Upper lobe of right lung (tissue), 1 donor: ENCODE measurements around the gene AP4M1. TPM values are rescaled to one million over a fixed set of nuclear protein-coding genes. Genes with fewer than 3 reads are reported as not detected.

Experiments used
- ATAC-seq: fragments of 200-7000 bp; cut with Tn5 transposase; one replicate; pipeline ENCODE4 v1.9.1; 2020; ENCODE audit warnings: mild to moderate bottlenecking, moderate library complexity
- DNase-seq: peaks from one replicate; pipeline ENCODE4 v3.0.0-alpha.2; 2020
- H3K27ac ChIP-seq: fragments of 200-600 bp; one replicate; pipeline ENCODE4 v1.8.0; 2022
- H3K27me3 ChIP-seq: fragments of 200-600 bp; one replicate; pipeline ENCODE4 v1.8.0; 2022; ENCODE audit warnings: mild to moderate bottlenecking
- H3K36me3 ChIP-seq: fragments of 200-600 bp; one replicate; pipeline ENCODE4 v1.8.0; 2022
- H3K4me1 ChIP-seq: fragments of 200-600 bp; one replicate; pipeline ENCODE4 v1.8.0; 2022
- H3K4me3 ChIP-seq: fragments of 200-600 bp; one replicate; pipeline ENCODE4 v1.8.0; 2022; ENCODE audit warnings: mild to moderate bottlenecking
- H3K9me3 ChIP-seq: fragments of 200-600 bp; one replicate; pipeline ENCODE4 v1.8.0; 2022
- CTCF ChIP-seq: fragments of 200-600 bp; IDR thresholded peaks from one replicate; pipeline ENCODE4 v1.8.0; 2022; ENCODE audit warnings: antibody characterized with exemption
- intact Hi-C: fragments of 100-400 bp; cut with DNase I; formaldehyde crosslinking; loops from one replicate; pipeline ENCODE4 v1.11.0; 2022
- total RNA-seq: library from RNA; stranded (reverse); fragmentation: NEBNext Ultra II Directional; extraction: Animal tissue kit (Norgen Biotek cat#: 25700); gene quantifications from one replicate; pipeline ENCODE4 v1.2.1, GENCODE V29; 2021
- donor health status: DM: no; HTN: yes; CAD: no; lungs with severe emphysema.

AP4M1 gene
- total RNA-seq, 1 donor from 2014 or later = 16.8 TPM

- Histone ChIP-seq H3K27ac (no peak overlapping the region), H3K27me3 (no peaks in the 10 kb centered on the region), H3K4me1 (peaks cover 12% of the 10 kb centered on the region), H3K9me3 (no peaks in the 10 kb centered on the region), H3K36me3 (no peaks in the 10 kb centered on the region), H3K4me3 (no peak overlapping the region)
- DNase-seq (peak; percentile 88), ATAC-seq (peak; percentile 45)
- peak; percentile 87 for TF ChIP-seq CTCF
- intact Hi-C loops = loop anchor here (10.0 kb wide), 1 partner anchor 84 kb away; the partner anchor contains the start of gene PVRIG
Observed at GRCh38 chr7:100130608-100131453, 29.4 kb downstream of the AP4M1 start.

- intact Hi-C loops = loop anchor here (10.0 kb wide), 1 partner anchor 83 kb away; the partner anchor contains the start of gene PVRIG
- TF ChIP-seq CTCF = no peak
- Histone ChIP-seq H3K4me1 (peaks cover 6% of the 10 kb centered on the region), H3K27ac (no peak overlapping the region), H3K9me3 (no peaks in the 10 kb centered on the region), H3K4me3 (no peak overlapping the region), H3K27me3 (no peaks in the 10 kb centered on the region), H3K36me3 (no peaks in the 10 kb centered on the region)
- ATAC-seq (no peak), DNase-seq (no peak)
Observed at GRCh38 chr7:100132126-100132525, 30.7 kb downstream of the AP4M1 start.

- peaks cover 6% of the 10 kb centered on the region for H3K4me1 ChIP-seq
- ATAC-seq (peak; percentile 91), DNase-seq (no peak)
- no peak overlapping the region for H3K27ac ChIP-seq
- no peaks in the 10 kb centered on the region for H3K9me3 ChIP-seq
- H3K36me3 ChIP-seq = no peaks in the 10 kb centered on the region
- H3K27me3 ChIP-seq = no peaks in the 10 kb centered on the region
- intact Hi-C loops = loop anchor here (10.0 kb wide), 1 partner anchor 82 kb away; the partner anchor contains the start of gene PVRIG
- TF ChIP-seq CTCF = peak; percentile 77
- H3K4me3 ChIP-seq = no peak overlapping the region
Observed at GRCh38 chr7:100132697-100133151, 31.3 kb downstream of the AP4M1 start.

- no peak overlapping the region for H3K4me3 ChIP-seq
- no peaks in the 10 kb centered on the region for H3K9me3 ChIP-seq
- H3K27me3 ChIP-seq = no peaks in the 10 kb centered on the region
- no peak for ATAC-seq
- intact Hi-C loops = loop anchor here (10.0 kb wide), 1 partner anchor 77 kb away; the partner anchor contains the start of gene PVRIG
- H3K36me3 ChIP-seq = no peaks in the 10 kb centered on the region
- no peaks in the 10 kb centered on the region for H3K4me1 ChIP-seq
- no peak for DNase-seq
- no peak for TF ChIP-seq CTCF
- no peak overlapping the region for H3K27ac ChIP-seq
Observed at GRCh38 chr7:100137851-100138760, 36.7 kb downstream of the AP4M1 start.

- ATAC-seq = no peak
- no peak for TF ChIP-seq CTCF
- Histone ChIP-seq H3K4me3 (no peak overlapping the region), H3K36me3 (no peaks in the 10 kb centered on the region), H3K27me3 (no peaks in the 10 kb centered on the region), H3K4me1 (no peaks in the 10 kb centered on the region), H3K9me3 (no peaks in the 10 kb centered on the region), H3K27ac (no peak overlapping the region)
- DNase-seq = no peak
- intact Hi-C loops = no loop called here
Observed at GRCh38 chr7:100141555-100141949, 40.1 kb downstream of the AP4M1 start.
